HCT116 (cell line): ENCODE measurements around the gene SIAH2. TPM values are rescaled to one million over a fixed set of nuclear protein-coding genes. Genes with fewer than 3 reads are reported as not detected.

Experiments
- ATAC-seq: fragments of 200-7000 bp; cut with Tn5 transposase; 2 replicates; pipeline ENCODE4 v1.9.1; 2020; ENCODE audit warnings: mild to moderate bottlenecking, moderate library complexity
- BruUV-seq: library from RNA; stranded (reverse); fragments of 400-500 nt; replicated peaks from 2 replicates; lab custom pipeline; 2021; lab: Mats Ljungman, UMichigan
- CTCF ChIA-PET: fragments of 300-600 bp; sonication (Branson Sonifier 250); formaldehyde crosslinking; loops from one replicate; lab custom pipeline; 2021; ENCODE audit warnings: antibody characterized with exemption; lab: Charles Lee
- POLR2A ChIA-PET: fragments of 300-600, 350-600 bp; sonication (Branson Sonifier 250); formaldehyde crosslinking; loops from one replicate; lab custom pipeline; 2021; ENCODE audit warnings: antibody characterized with exemption; lab: Charles Lee
- RAD21 ChIA-PET, 2 experiments: fragments of 300-600 bp; sonication (Branson Sonifier 250); formaldehyde crosslinking; loops; one replicate each; lab custom pipeline; 2023; ENCODE audit warnings: low total read pairs in 2 of 2; ENCODE audit not compliant: uncharacterized antibody in 2 of 2, unreplicated experiment in 2 of 2, low non-redundant PET in 1 of 2; lab: Charles Lee
- DNase-seq: peaks from one replicate; pipeline ENCODE4 v3.0.0-alpha.2; 2010; ENCODE audit warnings: low read depth, low spot score
- H2AFZ ChIP-seq: fragments of 200-600 bp; shearing (Covaris generic), sonication (generic); 2 replicates; pipeline ENCODE4 v1.6.1; 2017; ENCODE audit warnings: low read depth, mixed run types, mixed read lengths, antibody characterized with exemption, low read length; ENCODE audit not compliant: poor library complexity, severe bottlenecking
- H3K27ac ChIP-seq: 2 replicates; pipeline ENCODE4 v1.5.1; 2012; ENCODE audit warnings: low read depth, low read length
- H3K27me3 ChIP-seq: fragments of 200-600 bp; sonication (generic); 2 replicates; pipeline ENCODE4 v1.6.1; 2016; ENCODE audit warnings: mixed run types, low read length, mixed read lengths; ENCODE audit not compliant: insufficient read depth
- H3K36me3 ChIP-seq, 2 experiments: fragments of 200-500 bp in 1 of 2; fragments of 200-600 bp in 1 of 2; sonication (Bioruptor generic) in 1 of 2; sonication (generic) in 1 of 2; 2 replicates each; pipeline versions ENCODE4 v1.5.1 to v1.6.1; 2014 to 2016; ENCODE audit warnings: low read length in 2 of 2, inconsistent platforms in 1 of 2, mixed read lengths in 1 of 2, mixed run types in 1 of 2; ENCODE audit not compliant: insufficient read depth in 2 of 2, control insufficient read depth in 1 of 2
- H3K4me1 ChIP-seq, 2 experiments: fragments of 200-600 bp in 1 of 2; sonication (generic) in 1 of 2; 2 replicates each; pipeline versions ENCODE4 v1.5.1 to v1.6.1; 2012 to 2017; ENCODE audit warnings: low read length in 2 of 2, inconsistent platforms in 1 of 2, mild to moderate bottlenecking in 1 of 2, mixed read lengths in 1 of 2, mixed run types in 1 of 2, moderate library complexity in 1 of 2; ENCODE audit not compliant: insufficient read depth in 2 of 2, control insufficient read depth in 1 of 2
- H3K4me2 ChIP-seq: fragments of 200-600 bp; sonication (generic); 2 replicates; pipeline ENCODE4 v1.6.1; 2017; ENCODE audit warnings: mixed run types, low read length, mixed read lengths
- H3K4me3 ChIP-seq, 2 experiments: fragments of 200-600 bp in 1 of 2; sonication (generic) in 1 of 2; replicated peaks in 1 of 2; 2 replicates each; pipeline ENCODE4 v1.5.1; 2011 to 2016; ENCODE audit warnings: low read length in 2 of 2, control low read depth in 1 of 2, low read depth in 1 of 2, mild to moderate bottlenecking in 1 of 2, mixed read lengths in 1 of 2, mixed run types in 1 of 2
- H3K79me2 ChIP-seq: fragments of 200-600 bp; sonication (generic); 2 replicates; pipeline ENCODE4 v1.6.1; 2017; ENCODE audit warnings: mild to moderate bottlenecking, mixed run types, low read length, moderate library complexity, mixed read lengths; ENCODE audit not compliant: insufficient read depth
- H3K9ac ChIP-seq: fragments of 200-600 bp; sonication (generic); 2 replicates; pipeline ENCODE4 v1.6.1; 2016; ENCODE audit warnings: low read length, mixed read lengths
- H3K9me2 ChIP-seq: fragments of 200-600 bp; sonication (generic), shearing (Covaris generic); 2 replicates; pipeline ENCODE4 v1.6.1; 2017; ENCODE audit warnings: mixed run types, mild to moderate bottlenecking, moderate library complexity; ENCODE audit not compliant: insufficient read depth
- H3K9me3 ChIP-seq, 2 experiments: fragments of 200-500 bp in 1 of 2; fragments of 200-600 bp in 1 of 2; sonication (Bioruptor generic) in 1 of 2; sonication (generic) in 1 of 2; 2 replicates each; pipeline ENCODE4 v1.6.1; 2014 to 2017; ENCODE audit warnings: low read length in 2 of 2, mixed read lengths in 2 of 2, inconsistent platforms in 1 of 2, low read depth in 1 of 2, mild to moderate bottlenecking in 1 of 2, mixed run types in 1 of 2, moderate library complexity in 1 of 2; ENCODE audit not compliant: control insufficient read depth in 1 of 2, insufficient read depth in 1 of 2
- H4K20me1 ChIP-seq: fragments of 200-600 bp; sonication (generic), shearing (Covaris generic); 2 replicates; pipeline ENCODE4 v1.6.1; 2017; ENCODE audit warnings: mixed run types, mild to moderate bottlenecking, moderate library complexity; ENCODE audit not compliant: insufficient read depth
- CBX3 ChIP-seq: IDR thresholded peaks from 2 replicates; pipeline ENCODE4 v1.6.1; 2012; ENCODE audit warnings: low read depth
- CEBPB ChIP-seq: IDR thresholded peaks from 2 replicates; pipeline ENCODE4 v1.6.1; 2012; ENCODE audit warnings: low read depth
- CTCF ChIP-seq, 3 experiments: fragments of 200-600 bp in 1 of 3; sonication (generic) in 1 of 3; IDR thresholded peaks in 2 of 3; conservative IDR thresholded peaks in 1 of 3; 2 replicates each; pipeline ENCODE4 v1.5.1; 2012 to 2017; ENCODE audit warnings: low read depth in 2 of 3, low read length in 2 of 3, antibody characterized with exemption in 1 of 3, borderline replicate concordance in 1 of 3, control low read depth in 1 of 3, mild to moderate bottlenecking in 1 of 3, mixed read lengths in 1 of 3, mixed run types in 1 of 3, moderate library complexity in 1 of 3; ENCODE audit not compliant: insufficient read depth in 1 of 3
- EGR1 ChIP-seq: IDR thresholded peaks from 2 replicates; pipeline ENCODE4 v1.6.1; 2012; ENCODE audit warnings: low read depth
- ELF1 ChIP-seq: IDR thresholded peaks from 2 replicates; pipeline ENCODE4 v1.6.1; 2012; ENCODE audit warnings: low read depth, borderline replicate concordance
- EZH2 ChIP-seq: fragments of 200-600 bp; sonication (generic); IDR thresholded peaks from 2 replicates; pipeline ENCODE4 v1.6.1; 2017; ENCODE audit warnings: antibody characterized with exemption, mixed run types
- EZH2phosphoT487 ChIP-seq: fragments of 200-600 bp; IDR thresholded peaks from 2 replicates; pipeline ENCODE4 v1.6.1; 2018; ENCODE audit warnings: antibody characterized with exemption, borderline replicate concordance
- FOSL1 ChIP-seq: IDR thresholded peaks from 2 replicates; pipeline ENCODE4 v1.6.1; 2012; ENCODE audit warnings: low read depth
- JUND ChIP-seq: IDR thresholded peaks from 2 replicates; pipeline ENCODE4 v1.6.1; 2012
- MAX ChIP-seq: IDR thresholded peaks from 2 replicates; pipeline ENCODE4 v1.6.1; 2012
- POLR2A ChIP-seq: IDR thresholded peaks from 2 replicates; pipeline ENCODE4 v1.7.0; 2011; ENCODE audit warnings: borderline replicate concordance; ENCODE audit not compliant: insufficient read depth, insufficient read length; ENCODE audit errors: extremely low read depth
- POLR2AphosphoS5 ChIP-seq: IDR thresholded peaks from 2 replicates; pipeline ENCODE4 v1.6.1; 2011; ENCODE audit warnings: mild to moderate bottlenecking, low read depth, low read length, moderate library complexity
- REST ChIP-seq: IDR thresholded peaks from 2 replicates; pipeline ENCODE4 v1.6.1; 2012; ENCODE audit warnings: low read depth
- SIN3A ChIP-seq: IDR thresholded peaks from 2 replicates; pipeline ENCODE4 v1.6.1; 2012; ENCODE audit warnings: low read depth
- SRF ChIP-seq: IDR thresholded peaks from 2 replicates; pipeline ENCODE4 v1.6.1; 2012; ENCODE audit warnings: low read depth
- TCF7L2 ChIP-seq: IDR thresholded peaks from 2 replicates; pipeline ENCODE4 v1.7.0; 2011; ENCODE audit warnings: borderline replicate concordance, inconsistent platforms; ENCODE audit not compliant: insufficient read depth, insufficient read length; ENCODE audit errors: extremely low read depth
- YY1 ChIP-seq: IDR thresholded peaks from 2 replicates; pipeline ENCODE4 v1.6.1; 2011; ENCODE audit warnings: low read length, low read depth, moderate library complexity, mild to moderate bottlenecking; ENCODE audit not compliant: insufficient replicate concordance; ENCODE audit errors: extremely low read depth
- ZBTB33 ChIP-seq: IDR thresholded peaks from 2 replicates; pipeline ENCODE4 v1.6.1; 2011; ENCODE audit warnings: mild to moderate bottlenecking, low read length, moderate library complexity; ENCODE audit not compliant: insufficient replicate concordance; ENCODE audit errors: extremely low read depth
- ZNF274 ChIP-seq: fragments of 200-500 bp; sonication (Bioruptor generic); IDR thresholded peaks from 2 replicates; pipeline ENCODE4 v1.6.1; 2014; ENCODE audit warnings: mild to moderate bottlenecking, low read depth, low read length, inconsistent platforms
- intact Hi-C: fragments of 100-400 bp; cut with micrococcal nuclease; formaldehyde crosslinking; loops from 2 replicates; pipeline ENCODE4 v1.10.0; 2022
- total RNA-seq: library from RNA; stranded (reverse); gene quantifications from one replicate; pipeline ENCODE4 v1.2.1, GENCODE V29; 2021; ENCODE audit not compliant: unreplicated experiment

The SIAH2 gene
- total RNA-seq, 1 experiment from 2014 or later: 39.9 TPM

- H3K9me3 ChIP-seq: no peaks in the 10 kb centered on the region
- no peaks in the 10 kb centered on the region for H3K27me3 ChIP-seq
- ChIA-PET CTCF (interaction anchor here (1.2 kb wide), 1 partner anchor 127 kb away, joined by 3 read pairs; no protein-coding TSS in a partner anchor), POLR2A (interaction anchor here (1.4 kb wide), 1 partner anchor 25 kb away, joined by 4 read pairs; the partner anchor contains the start of gene SIAH2), RAD21 (no interaction called here)
- peaks cover 3 to 5% of the 10 kb centered on the region in 2 experiments; a peak in 1 of 4 replicates for H3K36me3 ChIP-seq
- DNase-seq (peak; percentile 42), ATAC-seq (peak; percentile 93)
- intact Hi-C loops: no loop called here
- H3K9me2 ChIP-seq: no peaks in the 10 kb centered on the region
- H4K20me1 ChIP-seq: peaks cover 8% of the 10 kb centered on the region; the same call in 1 of the 2 replicates
- H3K4me1 ChIP-seq: peaks cover 17 to 26% of the 10 kb centered on the region in 2 experiments
- 0 out of 2 replicates have a peak overlapping the region, but pooled peaks have one; percentile 2 for H3K9ac ChIP-seq
- no TSS peak for BruUV-seq
- H3K27ac ChIP-seq: no peak overlapping the region
- peaks cover 21% of the 10 kb centered on the region for H3K79me2 ChIP-seq
- no peak overlapping the region for H3K4me3 ChIP-seq
- H2AFZ ChIP-seq: no peak overlapping the region
- H3K4me2 ChIP-seq: peak overlapping the region; percentile 35
- TF ChIP-seq CBX3 (peak; percentile 53; the same call in 1 of the 2 replicates), FOSL1 (peak; percentile 59), ZNF274 (no peak), SRF (no peak), SIN3A (no peak), CEBPB (no peak), ZBTB33 (no peak), JUND (peak; percentile 53), REST (no peak), MAX (peak; percentile 51), POLR2AphosphoS5 (no peak), EZH2 (no peak), EZH2phosphoT487 (no peak), TCF7L2 (no peak), EGR1 (no peak), CTCF (IDR thresholded peaks at IDR 0.05 in 2 of 3, conservative IDR thresholded peaks at IDR 0.05 in 1 of 3; ENCODE audit: borderline replicate concordance in 1 of 3, insufficient read depth in 1 of 3, low read depth in 2 of 3, low read length in 2 of 3) (no peak), YY1 (no peak), POLR2A (no peak), ELF1 (no peak)
Observed at GRCh38 chr3:150737874-150738679, 24.9 kb downstream of the SIAH2 start.
